ENCODE data around the gene DDX47.

The DDX47 gene

DNA sequence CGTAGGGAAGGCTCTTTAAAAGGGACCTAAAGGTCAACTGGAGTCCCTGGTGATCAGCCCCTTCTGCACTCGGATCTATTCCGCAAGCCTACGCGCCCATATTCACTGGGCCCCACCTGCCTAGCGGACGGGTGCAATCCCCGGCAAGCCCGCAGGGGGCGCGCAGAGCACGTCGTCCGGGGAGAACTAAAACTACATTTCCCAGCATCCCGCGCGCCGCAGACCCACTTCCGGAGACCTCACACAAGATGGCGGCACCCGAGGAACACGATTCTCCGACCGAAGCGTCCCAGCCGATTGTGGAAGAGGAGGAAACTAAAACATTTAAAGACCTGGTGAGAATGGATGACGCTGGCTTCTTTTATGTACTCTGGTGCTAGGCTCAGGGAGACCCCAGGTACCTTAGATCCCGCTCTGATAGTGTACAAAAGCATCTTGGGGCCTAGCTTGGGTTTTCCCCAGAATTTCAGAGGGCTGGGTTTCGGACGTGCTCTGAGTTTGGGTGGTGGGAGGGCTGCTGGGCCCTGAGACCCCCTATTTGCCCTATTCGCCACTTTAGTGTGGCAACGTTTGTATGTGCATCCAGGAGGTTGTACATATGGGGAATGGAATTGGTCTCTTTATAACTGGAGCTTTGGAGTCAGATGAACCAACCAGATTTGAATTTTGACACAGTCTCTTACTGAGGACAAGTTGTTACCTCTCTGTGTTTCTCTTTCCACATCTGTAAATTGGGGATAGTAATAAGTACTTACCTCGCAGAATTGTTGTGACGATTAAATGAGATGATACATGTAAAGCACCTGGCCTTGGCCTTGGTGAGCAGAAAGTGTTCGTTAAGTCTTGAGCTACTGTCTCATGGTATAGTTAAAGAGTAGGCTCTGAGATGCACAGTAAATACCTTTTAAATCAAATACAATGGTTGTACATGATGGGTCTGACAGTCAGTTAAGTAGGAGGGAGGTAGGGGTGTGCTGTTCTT, at the start of gene DDX47:
Gene DDX47, plus strand, starts transcription at position 227 of the 982 bp plus-strand sequence. Its CDS starts 22 bp downstream, at position 249.
- H3K27me3 ChIP-seq (ENCODE audit: insufficient read depth, low read length): no peaks in the 10 kb centered on the region
- no peaks in the 10 kb centered on the region for H3K9me3 ChIP-seq (ENCODE audit: low read length)
- peak within 1 kb of the TSS; percentile 85 for H3K4me3 ChIP-seq (ENCODE audit: low read length)
- peak within 1 kb of the TSS; percentile 33 for H2AFZ ChIP-seq (ENCODE audit: low read depth, low read length)
- peaks cover 25% of the 10 kb centered on the region for H3K36me3 ChIP-seq (ENCODE audit: insufficient read depth, low read length)
- H3K4me1 ChIP-seq (ENCODE audit: insufficient read depth, low read length): peaks cover 10% of the 10 kb centered on the region

DNA sequence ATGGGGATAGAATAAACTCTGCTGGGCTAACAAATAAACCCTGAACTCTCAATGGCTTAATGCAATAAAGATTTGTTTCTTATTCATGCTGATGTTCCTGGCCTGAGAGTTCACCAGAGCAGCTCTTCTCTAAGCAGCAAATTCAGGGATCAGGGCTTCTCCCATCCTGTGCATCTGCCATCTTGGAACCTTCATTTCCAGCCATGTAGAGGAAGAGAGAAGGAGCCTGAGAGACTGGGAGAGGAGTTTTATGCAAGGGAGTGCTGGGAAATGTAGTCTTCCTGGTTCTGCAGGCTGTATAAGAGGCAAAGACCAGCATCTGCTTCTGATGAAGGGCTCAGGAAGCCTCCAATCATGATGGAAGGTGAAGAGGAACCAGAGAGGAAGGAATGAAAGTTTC, 48.3 kb upstream of the DDX47 start:
- no peaks in the 10 kb centered on the region for H3K36me3 ChIP-seq (ENCODE audit: insufficient read depth, low read length)
- H2AFZ ChIP-seq (ENCODE audit: low read depth, low read length): no peak overlapping the region
- H3K4me3 ChIP-seq (ENCODE audit: low read length): no peak overlapping the region
- no peaks in the 10 kb centered on the region for H3K27me3 ChIP-seq (ENCODE audit: insufficient read depth, low read length)
- no peaks in the 10 kb centered on the region for H3K9me3 ChIP-seq (ENCODE audit: low read length)
- no peaks in the 10 kb centered on the region for H3K4me1 ChIP-seq (ENCODE audit: insufficient read depth, low read length)

DNA sequence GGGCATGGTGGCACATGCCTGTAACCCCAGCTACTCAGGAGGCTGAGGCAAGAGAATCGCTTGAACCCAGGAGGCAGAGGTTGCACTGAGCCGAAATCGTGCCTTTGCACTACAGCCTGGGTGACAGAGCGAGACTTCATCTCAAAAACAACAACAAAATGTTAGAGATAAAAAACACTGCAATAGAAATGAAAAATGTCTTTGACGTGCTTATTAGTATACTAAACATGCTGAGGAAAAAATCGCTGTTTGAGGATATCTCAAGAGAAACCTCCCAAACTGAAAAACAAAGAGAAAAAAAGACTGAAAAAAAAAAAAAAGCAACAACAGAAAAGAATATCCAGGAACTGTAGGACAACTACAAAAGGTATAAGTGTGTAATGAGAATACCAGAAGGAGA, 42.9 kb upstream of the DDX47 start:
- Histone ChIP-seq H3K9me3 (ENCODE audit: low read length) (no peaks in the 10 kb centered on the region), H3K36me3 (ENCODE audit: insufficient read depth, low read length) (no peaks in the 10 kb centered on the region), H3K4me3 (ENCODE audit: low read length) (no peak overlapping the region), H2AFZ (ENCODE audit: low read depth, low read length) (no peak overlapping the region), H3K27me3 (ENCODE audit: insufficient read depth, low read length) (no peaks in the 10 kb centered on the region), H3K4me1 (ENCODE audit: insufficient read depth, low read length) (no peaks in the 10 kb centered on the region)

DNA sequence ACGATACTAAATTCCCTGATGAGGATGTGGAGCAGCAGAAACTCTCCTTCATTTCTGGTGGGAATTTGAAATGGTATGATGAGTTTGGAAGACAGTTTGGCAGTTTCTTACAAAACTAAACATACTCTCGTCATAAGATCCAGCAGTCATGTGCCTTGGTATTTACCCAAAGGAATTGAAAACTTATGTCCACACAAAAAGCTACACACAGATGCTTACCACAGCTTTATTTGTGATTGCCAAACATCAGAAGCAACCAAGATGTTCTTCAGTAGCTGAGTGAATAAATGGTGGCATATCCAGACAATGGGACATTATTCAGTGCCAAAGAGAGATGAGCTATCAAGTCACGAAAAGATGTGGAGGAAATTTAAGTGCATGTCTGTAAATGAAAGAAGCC, 38.4 kb upstream of the DDX47 start:
- Histone ChIP-seq H3K36me3 (ENCODE audit: insufficient read depth, low read length) (no peaks in the 10 kb centered on the region), H2AFZ (ENCODE audit: low read depth, low read length) (no peak overlapping the region), H3K9me3 (ENCODE audit: low read length) (no peaks in the 10 kb centered on the region), H3K4me3 (ENCODE audit: low read length) (no peak overlapping the region), H3K27me3 (ENCODE audit: insufficient read depth, low read length) (no peaks in the 10 kb centered on the region), H3K4me1 (ENCODE audit: insufficient read depth, low read length) (no peaks in the 10 kb centered on the region)

DNA sequence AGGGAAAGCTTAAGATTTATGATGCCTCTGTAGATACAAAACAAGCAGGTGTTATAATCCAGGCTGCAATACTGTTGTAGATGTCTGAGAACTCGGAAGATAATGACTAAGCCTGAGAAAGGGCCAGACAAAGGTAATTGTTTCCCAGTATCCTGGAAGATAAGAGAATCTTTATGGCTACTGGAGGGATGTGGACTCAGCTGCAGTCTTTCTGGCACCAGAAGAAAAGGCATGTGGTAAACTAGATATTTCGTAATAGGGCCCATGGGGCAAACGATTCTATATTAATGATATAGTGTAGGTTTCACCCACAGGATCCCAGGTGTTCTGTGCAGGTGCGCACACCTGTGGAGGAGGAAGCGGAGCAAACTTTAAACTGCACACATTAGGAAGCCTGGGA, 36.9 kb upstream of the DDX47 start:
- no peaks in the 10 kb centered on the region for H3K9me3 ChIP-seq (ENCODE audit: low read length)
- no peak overlapping the region for H3K4me3 ChIP-seq (ENCODE audit: low read length)
- H3K27me3 ChIP-seq (ENCODE audit: insufficient read depth, low read length): no peaks in the 10 kb centered on the region
- H2AFZ ChIP-seq (ENCODE audit: low read depth, low read length): no peak overlapping the region
- no peaks in the 10 kb centered on the region for H3K36me3 ChIP-seq (ENCODE audit: insufficient read depth, low read length)
- no peaks in the 10 kb centered on the region for H3K4me1 ChIP-seq (ENCODE audit: insufficient read depth, low read length)

DNA sequence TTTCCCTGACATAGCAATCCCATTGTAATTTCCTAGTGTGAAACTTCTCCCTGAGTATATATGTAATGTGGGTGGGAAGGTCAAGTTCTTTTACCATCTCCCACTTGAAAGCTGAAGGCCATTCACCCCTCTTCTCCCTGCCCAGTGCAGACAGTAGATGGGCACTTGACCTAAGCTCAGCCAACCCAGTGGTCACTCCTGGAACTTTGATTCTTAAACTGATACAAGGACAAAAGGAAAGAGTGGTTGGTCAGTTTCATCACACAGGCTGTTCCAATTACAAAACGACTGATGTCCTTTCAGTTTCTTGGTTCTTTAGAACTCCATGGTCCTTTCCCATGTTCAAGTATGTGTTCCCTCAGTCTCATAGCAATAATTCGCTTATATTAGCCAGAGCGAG, 36.1 kb upstream of the DDX47 start:
- H3K36me3 ChIP-seq (ENCODE audit: insufficient read depth, low read length): no peaks in the 10 kb centered on the region
- no peak overlapping the region for H2AFZ ChIP-seq (ENCODE audit: low read depth, low read length)
- H3K4me3 ChIP-seq (ENCODE audit: low read length): no peak overlapping the region
- H3K27me3 ChIP-seq (ENCODE audit: insufficient read depth, low read length): no peaks in the 10 kb centered on the region
- H3K9me3 ChIP-seq (ENCODE audit: low read length): no peaks in the 10 kb centered on the region
- no peaks in the 10 kb centered on the region for H3K4me1 ChIP-seq (ENCODE audit: insufficient read depth, low read length)

DNA sequence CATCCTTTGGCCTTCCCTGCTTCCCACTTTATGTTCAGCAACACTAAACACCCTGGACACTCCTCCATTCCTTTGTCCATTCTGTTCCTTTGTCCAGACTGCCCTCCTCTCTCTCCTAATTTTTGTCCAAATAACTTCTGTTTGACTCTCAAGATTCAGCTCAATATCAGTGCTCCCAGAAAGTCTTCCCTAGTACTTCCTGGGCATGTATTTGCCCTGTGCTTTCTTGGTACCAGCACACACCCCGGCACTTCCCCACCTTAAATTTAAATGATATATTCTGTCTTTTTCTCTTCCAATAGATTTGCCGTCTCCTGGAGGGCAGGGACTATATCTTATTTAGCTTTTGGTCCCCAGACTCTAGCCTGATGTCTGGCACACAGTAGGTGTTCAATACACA, 34.1 kb upstream of the DDX47 start:
- Histone ChIP-seq H3K27me3 (ENCODE audit: insufficient read depth, low read length) (no peaks in the 10 kb centered on the region), H3K9me3 (ENCODE audit: low read length) (no peaks in the 10 kb centered on the region), H2AFZ (ENCODE audit: low read depth, low read length) (no peak overlapping the region), H3K36me3 (ENCODE audit: insufficient read depth, low read length) (no peaks in the 10 kb centered on the region), H3K4me3 (ENCODE audit: low read length) (no peak overlapping the region), H3K4me1 (ENCODE audit: insufficient read depth, low read length) (no peaks in the 10 kb centered on the region)

DNA sequence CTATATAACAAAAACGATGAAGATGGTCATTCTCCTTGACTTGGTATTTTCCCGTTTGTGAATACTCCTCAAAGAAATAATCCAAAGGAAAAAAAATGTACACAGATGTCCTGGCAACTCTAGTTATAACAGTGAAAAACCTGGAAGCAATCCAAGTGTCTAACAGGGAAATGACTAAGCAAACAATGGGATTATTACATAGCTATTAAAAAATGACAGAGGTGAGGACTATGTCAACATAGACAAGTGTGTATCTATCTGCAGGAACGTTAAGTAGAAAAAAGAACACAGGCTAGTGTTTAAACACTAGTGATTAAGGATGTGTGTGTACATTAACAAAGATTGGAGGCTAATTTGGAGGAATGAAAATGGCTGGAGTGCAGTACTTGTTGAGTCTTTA, 33.6 kb upstream of the DDX47 start:
- H3K27me3 ChIP-seq (ENCODE audit: insufficient read depth, low read length): no peaks in the 10 kb centered on the region
- H2AFZ ChIP-seq (ENCODE audit: low read depth, low read length): no peak overlapping the region
- peaks cover 2% of the 10 kb centered on the region for H3K4me1 ChIP-seq (ENCODE audit: insufficient read depth, low read length)
- no peak overlapping the region for H3K4me3 ChIP-seq (ENCODE audit: low read length)
- no peaks in the 10 kb centered on the region for H3K36me3 ChIP-seq (ENCODE audit: insufficient read depth, low read length)
- H3K9me3 ChIP-seq (ENCODE audit: low read length): no peaks in the 10 kb centered on the region

DNA sequence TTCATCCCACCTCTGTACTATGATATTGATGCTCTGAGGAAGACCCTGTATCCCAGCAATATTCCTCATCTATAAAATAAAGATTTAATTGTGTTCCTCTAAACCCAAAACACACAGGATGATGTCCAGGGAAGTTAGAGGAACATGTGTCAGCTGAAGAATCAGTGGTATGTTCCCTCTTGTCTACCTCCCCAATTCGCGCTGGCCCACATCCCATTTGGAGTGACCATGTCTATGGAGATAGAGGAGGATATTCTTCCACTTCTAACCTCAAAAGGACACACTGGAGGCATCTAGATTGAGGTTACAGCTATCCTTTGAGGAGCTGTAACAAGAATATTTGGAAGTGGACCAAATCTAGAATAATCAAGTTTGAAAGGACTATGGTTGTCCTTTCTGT, 29.0 kb upstream of the DDX47 start:
- Histone ChIP-seq H3K27me3 (ENCODE audit: insufficient read depth, low read length) (no peaks in the 10 kb centered on the region), H3K4me1 (ENCODE audit: insufficient read depth, low read length) (peaks cover 26% of the 10 kb centered on the region), H3K36me3 (ENCODE audit: insufficient read depth, low read length) (no peaks in the 10 kb centered on the region), H3K9me3 (ENCODE audit: low read length) (no peaks in the 10 kb centered on the region), H2AFZ (ENCODE audit: low read depth, low read length) (no peak overlapping the region), H3K4me3 (ENCODE audit: low read length) (no peak overlapping the region)

DNA sequence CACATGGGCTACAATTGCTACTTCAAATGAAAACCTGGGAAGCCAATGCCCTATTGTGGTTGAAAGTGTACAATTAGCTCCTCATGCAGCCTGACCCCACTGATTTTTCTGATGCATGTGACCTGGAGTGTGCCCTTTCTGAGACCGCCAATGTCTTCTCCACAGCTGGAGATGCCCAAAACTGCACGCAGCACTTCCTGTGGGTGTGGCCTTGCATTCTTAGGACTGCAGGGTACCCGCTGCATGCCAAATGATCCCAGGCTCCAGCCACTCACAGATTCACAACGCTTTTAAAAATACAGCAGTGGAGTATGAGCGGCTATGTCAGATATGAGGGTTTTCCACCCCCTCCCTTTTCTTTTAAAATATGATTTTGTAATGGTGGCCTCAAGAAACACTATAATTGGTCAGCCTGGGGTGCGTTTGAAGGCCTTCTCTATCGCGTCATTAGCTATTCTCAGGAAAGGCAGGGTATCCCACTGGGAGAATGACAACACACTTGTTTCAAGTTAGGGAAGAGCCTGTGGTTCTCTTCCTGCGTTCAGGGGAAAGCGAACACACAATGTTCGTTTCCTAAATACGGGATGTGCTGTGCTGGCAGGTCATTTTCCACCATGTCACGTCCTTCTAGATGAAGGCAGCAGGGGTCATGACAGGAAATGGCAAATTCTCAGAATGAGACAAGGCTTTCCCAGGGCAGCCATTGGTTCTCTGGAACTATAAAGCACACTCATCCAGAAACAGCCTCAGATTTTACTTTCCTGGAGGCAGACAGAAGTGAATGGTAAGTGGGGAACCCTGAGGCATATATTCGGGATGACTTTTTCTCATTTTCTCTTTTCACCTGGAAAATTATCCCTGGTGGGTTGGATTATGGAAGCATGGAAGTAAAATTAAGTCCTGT, 28.0 kb upstream of the DDX47 start, which contains the start of gene APOLD1:
Gene APOLD1, plus strand, starts transcription at position 749 of the 904 bp plus-strand sequence. Its CDS starts 33 bp downstream, at position 782.
- H3K9me3 ChIP-seq (ENCODE audit: low read length): no peaks in the 10 kb centered on the region
- peaks cover 26% of the 10 kb centered on the region for H3K4me1 ChIP-seq (ENCODE audit: insufficient read depth, low read length)
- H3K36me3 ChIP-seq (ENCODE audit: insufficient read depth, low read length): no peaks in the 10 kb centered on the region
- H3K4me3 ChIP-seq (ENCODE audit: low read length): peak within 1 kb of the TSS; percentile 51
- H3K27me3 ChIP-seq (ENCODE audit: insufficient read depth, low read length): no peaks in the 10 kb centered on the region
- peak within 1 kb of the TSS; percentile 87 for H2AFZ ChIP-seq (ENCODE audit: low read depth, low read length)

DNA sequence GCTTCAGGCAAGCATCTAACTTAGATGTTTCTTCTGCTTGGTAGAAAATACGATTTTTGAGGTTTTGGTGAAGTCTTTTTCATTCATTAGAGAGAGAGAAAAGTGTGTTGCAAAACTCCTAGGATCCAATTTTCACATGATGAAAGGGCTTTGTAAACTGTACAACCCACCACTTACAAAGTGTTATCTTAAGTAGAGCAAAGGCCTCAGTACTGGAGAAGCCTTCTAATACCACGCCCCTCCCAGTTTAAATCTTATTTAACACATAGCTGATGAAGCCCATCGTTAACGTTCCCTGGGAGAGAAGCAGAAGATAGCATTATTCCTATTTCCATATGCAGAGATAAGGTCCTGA, 26.8 kb upstream of the DDX47 start:
- peaks cover 30% of the 10 kb centered on the region for H3K4me1 ChIP-seq (ENCODE audit: insufficient read depth, low read length)
- no peaks in the 10 kb centered on the region for H3K27me3 ChIP-seq (ENCODE audit: insufficient read depth, low read length)
- no peak overlapping the region for H2AFZ ChIP-seq (ENCODE audit: low read depth, low read length)
- H3K36me3 ChIP-seq (ENCODE audit: insufficient read depth, low read length): no peaks in the 10 kb centered on the region
- H3K4me3 ChIP-seq (ENCODE audit: low read length): peak overlapping the region; percentile 51
- H3K9me3 ChIP-seq (ENCODE audit: low read length): no peaks in the 10 kb centered on the region

DNA sequence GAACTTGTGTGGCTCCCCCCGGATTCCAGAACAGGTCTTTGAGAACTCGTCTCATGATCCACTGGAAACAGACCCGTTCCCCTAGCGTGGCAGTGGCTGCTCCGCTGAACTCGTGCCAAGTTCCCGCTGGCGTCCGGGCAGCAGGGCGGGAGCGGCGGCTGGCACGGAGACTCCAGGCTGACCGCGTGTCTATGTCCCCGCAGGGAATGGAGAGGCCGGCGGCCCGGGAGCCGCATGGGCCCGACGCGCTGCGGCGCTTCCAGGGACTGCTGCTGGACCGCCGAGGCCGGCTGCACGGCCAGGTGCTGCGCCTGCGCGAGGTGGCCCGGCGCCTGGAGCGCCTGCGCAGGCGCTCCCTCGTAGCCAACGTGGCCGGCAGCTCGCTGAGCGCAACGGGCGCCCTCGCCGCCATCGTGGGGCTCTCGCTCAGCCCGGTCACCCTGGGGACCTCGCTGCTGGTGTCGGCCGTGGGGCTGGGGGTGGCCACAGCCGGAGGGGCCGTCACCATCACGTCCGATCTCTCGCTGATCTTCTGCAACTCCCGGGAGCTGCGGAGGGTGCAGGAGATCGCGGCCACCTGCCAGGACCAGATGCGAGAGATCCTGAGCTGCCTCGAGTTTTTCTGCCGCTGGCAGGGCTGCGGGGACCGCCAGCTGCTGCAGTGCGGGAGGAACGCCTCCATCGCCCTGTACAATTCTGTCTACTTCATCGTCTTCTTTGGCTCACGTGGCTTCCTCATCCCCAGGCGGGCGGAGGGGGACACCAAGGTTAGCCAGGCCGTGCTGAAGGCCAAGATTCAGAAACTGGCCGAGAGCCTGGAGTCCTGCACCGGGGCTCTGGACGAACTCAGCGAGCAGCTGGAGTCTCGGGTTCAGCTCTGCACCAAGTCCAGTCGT, 26.2 kb upstream of the DDX47 start:
- peaks cover 37% of the 10 kb centered on the region for H3K4me1 ChIP-seq (ENCODE audit: insufficient read depth, low read length)
- H3K9me3 ChIP-seq (ENCODE audit: low read length): no peaks in the 10 kb centered on the region
- no peak overlapping the region for H2AFZ ChIP-seq (ENCODE audit: low read depth, low read length)
- no peaks in the 10 kb centered on the region for H3K27me3 ChIP-seq (ENCODE audit: insufficient read depth, low read length)
- no peaks in the 10 kb centered on the region for H3K36me3 ChIP-seq (ENCODE audit: insufficient read depth, low read length)
- H3K4me3 ChIP-seq (ENCODE audit: low read length): no peak overlapping the region

All from neuron (in vitro differentiated cells).